Adipocyte (in vitro differentiated cells): Measurements from ENCODE around the gene USP25.

ENCODE experiments used
- DNase-seq: peaks from one replicate; pipeline ENCODE4 v3.0.0-alpha.2; 2015; ENCODE audit warnings: low read depth
- H3K27me3 ChIP-seq: replicated peaks from 2 replicates; pipeline ENCODE4 v1.7.0; 2013; ENCODE audit warnings: mild to moderate bottlenecking, low read length, moderate library complexity; ENCODE audit not compliant: control insufficient read depth, insufficient read depth
- H3K36me3 ChIP-seq: 2 replicates; pipeline ENCODE4 v1.7.0; 2013; ENCODE audit warnings: low read length, mild to moderate bottlenecking, moderate library complexity; ENCODE audit not compliant: control insufficient read depth, insufficient read depth, severe bottlenecking
- H3K4me1 ChIP-seq: 2 replicates; pipeline ENCODE4 v1.7.0; 2013; ENCODE audit warnings: mild to moderate bottlenecking, low read length, moderate library complexity; ENCODE audit not compliant: control insufficient read depth, insufficient read depth
- H3K4me3 ChIP-seq: 2 replicates; pipeline ENCODE4 v1.7.0; 2013; ENCODE audit warnings: mild to moderate bottlenecking, low read length, moderate library complexity
- H3K9ac ChIP-seq: 2 replicates; pipeline ENCODE4 v1.7.0; 2013; ENCODE audit warnings: mild to moderate bottlenecking, low read length, moderate library complexity
- H3K9me3 ChIP-seq: 2 replicates; pipeline ENCODE4 v1.7.0; 2013; ENCODE audit warnings: mild to moderate bottlenecking, low read length, moderate library complexity; ENCODE audit not compliant: control insufficient read depth

The USP25 gene

DNA sequence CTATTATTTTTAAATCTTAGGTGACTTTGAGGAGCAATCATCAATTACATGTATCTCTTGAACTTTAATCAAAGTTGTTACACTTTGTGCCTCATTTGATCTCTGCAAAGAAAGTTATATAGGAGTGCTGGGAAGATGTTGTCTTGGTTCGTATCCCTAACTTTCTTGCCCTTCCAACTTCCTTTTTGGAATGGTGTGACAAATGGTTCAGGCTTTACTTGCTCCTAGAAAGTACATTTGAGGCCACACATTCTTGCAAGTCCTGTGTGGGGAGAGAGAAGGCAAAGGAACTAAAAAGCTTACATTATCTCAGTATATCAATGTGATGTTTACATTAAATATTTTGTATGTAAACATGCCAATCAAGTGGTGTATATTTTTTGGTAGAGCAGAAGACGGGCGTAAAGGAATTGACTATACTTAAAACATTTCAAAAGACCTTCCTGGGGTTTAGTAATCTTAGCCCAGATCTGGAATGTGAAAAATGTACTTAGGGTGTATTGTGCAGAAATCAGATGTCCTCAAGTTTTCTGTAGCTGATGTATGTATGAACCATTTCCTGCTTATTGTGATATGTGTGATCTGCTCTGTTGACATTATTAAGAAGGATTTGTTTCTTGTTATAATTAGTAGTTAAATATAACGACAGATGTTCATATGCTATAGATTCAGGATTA, 59.2 kb downstream of the USP25 start:
- peak; percentile 77 for DNase-seq

DNA sequence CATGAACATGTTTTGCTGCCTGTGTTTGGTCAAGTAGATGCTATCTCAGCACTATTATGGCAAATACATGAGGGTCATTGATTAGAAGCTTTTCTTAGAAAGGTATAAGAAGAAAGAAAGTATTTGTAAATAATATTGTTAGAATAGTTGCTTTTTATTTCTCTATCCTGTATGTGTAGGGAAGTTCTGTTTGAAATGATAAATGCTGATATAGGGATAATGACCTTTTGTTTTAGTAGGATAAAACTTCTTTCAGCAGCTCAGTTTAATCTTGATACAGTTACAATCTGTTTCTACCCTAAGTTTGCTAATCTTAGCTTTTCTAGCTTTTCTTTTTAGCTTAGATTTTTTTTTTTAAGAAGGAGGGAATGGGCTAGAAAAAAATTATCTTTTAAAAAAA, 63.3 kb downstream of the USP25 start:
- Histone ChIP-seq H3K36me3 (peaks cover 5% of the 10 kb centered on the region), H3K4me3 (no peak overlapping the region), H3K27me3 (no peaks in the 10 kb centered on the region), H3K9me3 (no peaks in the 10 kb centered on the region), H3K4me1 (peaks cover 13% of the 10 kb centered on the region), H3K9ac (no peak overlapping the region)
- no peak for DNase-seq

More for the DNA sequence above, 59.2 kb downstream of the USP25 start:
- H3K4me1 ChIP-seq = peaks cover 12% of the 10 kb centered on the region
- H3K27me3 ChIP-seq = no peaks in the 10 kb centered on the region
- no peak overlapping the region for H3K4me3 ChIP-seq
- peaks cover 5% of the 10 kb centered on the region for H3K36me3 ChIP-seq
- H3K9me3 ChIP-seq = no peaks in the 10 kb centered on the region
- no peak overlapping the region for H3K9ac ChIP-seq

DNA sequence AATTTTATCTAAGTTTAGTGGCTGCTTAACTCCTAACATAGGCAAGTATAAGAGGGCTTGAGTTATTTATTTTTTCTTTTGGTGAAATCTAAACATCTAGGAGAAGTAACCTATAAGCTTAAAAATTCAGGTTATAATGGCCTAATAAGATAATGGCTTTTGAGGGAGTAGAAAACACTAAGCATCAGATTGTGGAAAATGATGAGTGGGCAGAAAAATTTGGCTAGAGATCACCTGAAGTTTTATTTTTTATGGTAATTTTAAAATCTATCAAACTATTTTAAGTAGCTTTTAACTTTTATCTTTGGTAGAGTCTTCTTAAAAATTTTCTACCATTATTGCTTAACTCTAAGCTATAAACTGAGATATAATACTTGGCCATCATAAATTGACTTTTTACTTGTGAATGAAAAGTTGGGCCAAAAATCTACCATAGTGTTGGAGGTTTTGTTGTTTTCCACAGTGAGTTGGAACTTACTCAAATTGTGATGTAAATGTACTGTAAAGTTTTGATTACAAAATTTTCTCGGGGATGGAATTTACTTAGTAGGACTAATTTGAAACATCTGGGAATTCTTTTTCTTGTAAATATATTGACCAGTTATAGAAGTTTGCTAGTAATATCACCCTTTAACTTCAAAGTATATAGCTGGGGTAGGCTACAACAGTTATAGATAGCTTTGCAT, 63.9 kb downstream of the USP25 start:
- Histone ChIP-seq H3K4me1 (peaks cover 14% of the 10 kb centered on the region), H3K27me3 (no peaks in the 10 kb centered on the region), H3K36me3 (peaks cover 5% of the 10 kb centered on the region), H3K9me3 (no peaks in the 10 kb centered on the region), H3K9ac (no peak overlapping the region), H3K4me3 (no peak overlapping the region)
- peak; percentile 75 for DNase-seq

DNA sequence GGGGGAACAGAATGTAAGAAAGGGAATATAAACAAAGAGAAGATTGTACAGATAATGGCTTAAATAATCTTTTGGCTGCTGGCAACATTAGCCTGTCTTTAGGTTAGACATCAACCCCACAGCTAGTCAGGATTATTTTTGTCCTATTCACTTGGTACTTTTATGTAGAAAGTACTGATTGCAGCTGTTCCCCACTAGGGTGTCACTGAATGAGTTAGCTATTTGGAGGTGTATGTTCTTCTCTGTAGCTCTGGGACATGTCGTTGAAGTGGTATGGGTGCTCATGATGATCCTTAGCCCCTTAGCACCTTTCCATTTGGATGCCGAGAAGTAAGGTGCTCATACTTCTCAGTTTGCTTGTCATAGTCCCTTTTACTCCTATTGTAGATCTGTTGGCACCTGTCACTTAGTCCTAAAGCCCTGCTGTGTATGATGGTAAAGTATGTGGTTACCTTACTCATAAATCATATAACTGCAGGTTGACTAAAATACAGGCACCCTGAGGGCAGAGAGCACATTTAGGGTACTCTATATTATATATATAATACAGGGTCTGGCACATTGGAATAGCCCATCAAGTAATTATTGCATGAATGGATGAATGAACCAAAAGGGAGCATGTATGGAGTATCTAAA, 64.6 kb downstream of the USP25 start:
- Histone ChIP-seq H3K9ac (no peak overlapping the region), H3K36me3 (peaks cover 5% of the 10 kb centered on the region), H3K4me1 (peaks cover 7% of the 10 kb centered on the region), H3K9me3 (no peaks in the 10 kb centered on the region), H3K4me3 (no peak overlapping the region), H3K27me3 (no peaks in the 10 kb centered on the region)
- DNase-seq = peak; percentile 14

DNA sequence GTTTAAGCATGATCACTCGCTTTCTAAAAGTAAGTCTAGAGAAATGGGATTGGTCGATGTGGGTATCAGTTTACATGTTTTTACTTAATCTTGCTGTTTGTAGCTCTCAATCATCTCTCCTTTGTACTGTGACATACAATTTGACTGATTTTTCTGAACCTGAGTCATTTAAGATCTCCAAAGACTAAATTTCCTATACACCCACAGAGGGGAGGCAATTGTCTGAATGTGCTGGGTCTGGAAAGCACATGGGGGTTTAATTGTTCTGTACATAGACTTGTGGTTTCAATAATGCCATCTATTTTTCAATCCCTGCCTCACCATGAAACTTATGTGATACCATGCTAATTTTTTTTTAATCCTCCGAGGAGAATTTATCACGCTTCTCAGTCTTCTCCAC, 65.8 kb downstream of the USP25 start:
- Histone ChIP-seq H3K4me1 (peaks cover 7% of the 10 kb centered on the region), H3K4me3 (no peak overlapping the region), H3K9me3 (no peaks in the 10 kb centered on the region), H3K27me3 (no peaks in the 10 kb centered on the region), H3K36me3 (peaks cover 9% of the 10 kb centered on the region), H3K9ac (no peak overlapping the region)
- no peak for DNase-seq

DNA sequence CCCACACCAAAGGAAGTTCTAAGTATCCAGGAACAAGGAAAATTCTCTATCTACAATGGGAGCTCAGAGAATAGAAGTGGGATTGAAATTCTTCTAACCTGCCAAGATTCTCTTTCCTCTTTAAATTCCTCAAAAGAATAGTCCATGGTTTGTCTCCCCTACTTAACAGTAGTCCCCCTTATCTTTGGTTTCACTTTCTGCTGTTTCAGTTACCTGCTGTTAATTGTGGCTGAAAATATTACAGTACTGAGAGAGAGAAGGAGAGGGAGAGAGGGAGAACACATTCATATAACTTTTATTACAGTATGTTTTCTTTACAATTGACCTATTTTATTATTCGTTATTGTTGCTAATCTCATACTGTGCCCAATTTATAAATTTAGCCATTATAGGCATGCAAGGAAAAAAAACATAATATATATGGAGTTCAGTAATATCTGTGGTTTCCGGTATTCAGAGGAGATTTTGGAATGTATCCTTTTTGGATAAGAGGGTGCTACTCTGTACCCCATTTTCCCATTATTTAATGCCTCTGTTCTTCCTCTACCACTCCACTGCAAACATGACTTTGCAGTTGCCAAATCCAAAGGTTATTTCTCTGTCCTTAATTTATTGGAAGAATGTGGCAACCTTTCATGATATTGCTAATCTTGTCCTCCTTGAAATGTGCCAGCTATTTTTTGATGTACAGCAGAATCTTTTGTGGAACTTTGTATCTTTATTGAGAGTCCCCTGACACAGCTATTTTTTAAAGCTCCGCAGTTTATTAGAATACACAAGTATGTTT, 68.0 kb downstream of the USP25 start:
- Histone ChIP-seq H3K27me3 (no peaks in the 10 kb centered on the region), H3K4me3 (no peak overlapping the region), H3K9ac (no peak overlapping the region), H3K4me1 (peaks cover 11% of the 10 kb centered on the region), H3K9me3 (no peaks in the 10 kb centered on the region), H3K36me3 (peaks cover 4% of the 10 kb centered on the region)
- no peak for DNase-seq

DNA sequence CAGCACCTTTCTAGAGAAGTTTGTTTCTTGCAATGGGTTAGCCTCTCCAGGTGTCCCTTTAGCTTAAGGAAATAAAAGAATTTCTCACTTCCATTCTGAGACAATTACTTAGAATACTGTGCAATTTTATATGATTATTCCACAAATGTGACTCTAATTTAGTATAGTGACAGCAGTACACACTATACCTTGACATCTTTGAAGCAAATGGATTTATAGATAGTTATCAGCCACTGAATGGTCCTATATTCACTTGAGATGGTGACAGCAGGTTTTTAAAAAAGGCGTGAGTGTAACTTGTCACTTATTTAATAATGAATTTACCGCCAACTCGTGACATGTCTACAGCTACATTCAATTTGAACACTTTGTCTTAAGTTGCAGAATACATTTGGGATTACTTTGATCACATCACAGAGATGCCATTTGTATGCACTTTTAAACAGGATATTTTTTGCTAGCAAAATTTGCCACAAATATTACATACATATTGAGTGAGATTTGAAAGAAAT, 71.6 kb downstream of the USP25 start:
- H3K4me1 ChIP-seq = peaks cover 11% of the 10 kb centered on the region
- H3K27me3 ChIP-seq = no peaks in the 10 kb centered on the region
- H3K36me3 ChIP-seq = peaks cover 9% of the 10 kb centered on the region
- H3K9me3 ChIP-seq = no peaks in the 10 kb centered on the region
- no peak overlapping the region for H3K9ac ChIP-seq
- H3K4me3 ChIP-seq = no peak overlapping the region
- no peak for DNase-seq

DNA sequence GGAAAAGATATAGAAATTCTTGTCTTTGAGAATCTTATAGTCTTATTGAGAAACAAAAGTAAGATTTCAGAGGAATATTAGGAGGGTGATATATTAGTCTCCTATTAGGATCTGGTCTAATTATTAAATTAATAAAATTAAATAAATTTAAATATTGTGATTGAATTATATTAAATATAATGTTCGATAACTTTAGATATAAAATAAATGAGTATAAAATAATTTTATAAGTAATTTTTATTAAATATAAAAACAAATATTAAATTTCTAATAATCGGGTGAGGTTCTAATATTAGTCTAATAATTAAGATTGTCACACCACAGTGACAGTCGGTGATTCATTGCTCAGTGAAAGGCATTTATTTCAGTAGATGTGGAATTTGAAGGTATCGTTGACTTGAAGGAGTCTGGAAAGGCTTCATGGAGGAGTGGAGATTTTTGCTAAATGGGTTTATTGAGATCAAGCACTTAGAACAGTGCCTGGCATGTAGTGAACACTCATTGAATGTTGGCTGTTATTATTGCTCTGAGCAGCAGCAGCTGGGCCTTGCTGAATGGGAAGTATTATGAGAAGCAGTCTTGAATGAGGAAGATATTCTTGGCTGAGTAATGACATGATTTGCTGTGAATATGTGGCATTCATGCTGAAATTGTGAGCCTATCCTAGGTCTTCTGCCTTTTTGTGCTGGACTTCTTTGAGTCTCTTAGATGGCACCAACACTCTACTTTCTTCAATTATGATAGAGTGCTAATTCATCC, 74.6 kb downstream of the USP25 start:
- no peak for DNase-seq
- H3K4me3 ChIP-seq = no peak overlapping the region
- no peak overlapping the region for H3K9ac ChIP-seq
- H3K36me3 ChIP-seq = peaks cover 15% of the 10 kb centered on the region
- H3K4me1 ChIP-seq = peaks cover 18% of the 10 kb centered on the region
- no peaks in the 10 kb centered on the region for H3K9me3 ChIP-seq
- H3K27me3 ChIP-seq = no peaks in the 10 kb centered on the region

DNA sequence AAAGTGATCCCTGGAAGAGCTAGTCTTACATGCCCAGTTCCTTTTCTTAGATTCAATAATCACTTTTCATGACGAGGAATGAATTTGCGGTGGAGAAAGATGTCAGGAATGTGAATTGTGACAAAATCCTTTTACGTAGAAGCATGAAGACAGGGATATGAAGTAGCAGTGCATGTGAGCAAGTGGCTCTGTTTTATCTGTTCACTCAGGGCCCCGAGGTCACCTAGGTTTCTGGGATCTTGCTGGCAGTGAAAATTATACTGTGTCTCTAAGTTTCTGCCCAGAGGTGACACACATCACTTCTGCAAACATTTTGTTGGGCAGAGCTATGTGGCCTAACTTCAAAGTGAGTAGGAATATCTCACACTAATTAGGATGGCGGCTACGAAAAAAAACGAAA, 79.3 kb downstream of the USP25 start:
- no peaks in the 10 kb centered on the region for H3K27me3 ChIP-seq
- no peak overlapping the region for H3K9ac ChIP-seq
- H3K9me3 ChIP-seq = no peaks in the 10 kb centered on the region
- H3K4me3 ChIP-seq = no peak overlapping the region
- H3K36me3 ChIP-seq = peaks cover 25% of the 10 kb centered on the region
- H3K4me1 ChIP-seq = peaks cover 12% of the 10 kb centered on the region
- no peak for DNase-seq

DNA sequence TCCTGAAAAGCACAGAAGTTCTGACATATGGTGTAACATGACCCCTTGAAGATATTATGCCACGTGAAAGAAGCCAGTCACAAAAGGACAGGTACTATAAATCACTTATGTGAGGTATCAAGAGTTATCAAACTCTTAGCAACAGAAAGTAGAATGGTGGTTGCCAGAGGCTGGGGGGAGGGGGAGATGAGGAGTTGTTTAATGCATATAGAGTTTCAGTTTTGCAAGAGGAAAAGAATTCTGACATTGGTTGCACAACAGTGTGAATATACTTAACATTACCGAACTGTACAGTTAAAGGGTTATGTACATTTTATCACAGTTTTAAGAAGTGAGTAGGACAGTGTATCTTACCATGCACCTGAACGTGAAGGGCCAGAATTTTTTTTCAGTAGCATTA, 80.0 kb downstream of the USP25 start:
- Histone ChIP-seq H3K36me3 (peaks cover 25% of the 10 kb centered on the region), H3K27me3 (no peaks in the 10 kb centered on the region), H3K9ac (no peak overlapping the region), H3K9me3 (no peaks in the 10 kb centered on the region), H3K4me1 (peaks cover 12% of the 10 kb centered on the region), H3K4me3 (no peak overlapping the region)
- DNase-seq = peak; percentile 85
